Tibial artery (tissue), 4 donors: ENCODE measurements around the gene POLR3GL.

Experiments
- DNase-seq, 2 donors: peaks; one replicate each; pipeline ENCODE4 v3.0.0-alpha.2; 2019
- H3K27ac ChIP-seq, 2 donors: fragments of 200-600 bp; sonication (generic) in 1 of 2; 1 replicate in 1 of 2; 2 replicates in 1 of 2; pipeline ENCODE4 v1.5.1; 2018 to 2019; ENCODE audit warnings: mild to moderate bottlenecking in 1 of 2
- H3K27me3 ChIP-seq, 2 donors: fragments of 200-600 bp; sonication (generic) in 1 of 2; one replicate each; pipeline versions ENCODE4 v1.5.1 to v1.6.0; 2016 to 2019
- H3K36me3 ChIP-seq, 3 donors: fragments of 200-600 bp; sonication (generic) in 2 of 3; one replicate each; pipeline ENCODE4 v1.5.1; 2016 to 2019; ENCODE audit warnings: mild to moderate bottlenecking in 2 of 3
- H3K4me1 ChIP-seq, 4 donors: fragments of 200-600 bp; sonication (generic) in 2 of 4; 1 replicate in 3 of 4; 2 replicates in 1 of 4; pipeline ENCODE4 v1.5.1; 2016 to 2019
- H3K4me3 ChIP-seq, 2 donors: fragments of 200-600 bp; sonication (generic) in 1 of 2; 1 replicate in 1 of 2; 2 replicates in 1 of 2; pipeline ENCODE4 v1.5.1; 2018 to 2019; ENCODE audit warnings: mild to moderate bottlenecking in 2 of 2
- H3K9me3 ChIP-seq, 3 donors: fragments of 200-600 bp; sonication (generic) in 1 of 3; one replicate each; pipeline ENCODE4 v1.5.1; 2016 to 2019
- CTCF ChIP-seq, 2 experiments: fragments of 200-600 bp in 1 of 2; fragments of 450-650 bp in 1 of 2; IDR thresholded peaks; one replicate each; pipeline ENCODE4 v1.5.1; 2017 to 2019; ENCODE audit warnings: antibody characterized with exemption in 2 of 2, mild to moderate bottlenecking in 1 of 2, moderate library complexity in 1 of 2
- intact Hi-C: fragments of 100-400 bp; cut with DNase I; formaldehyde crosslinking; loops from one replicate; pipeline ENCODE4 v1.15.0; 2023; ENCODE audit warnings: low total_unique reads

POLR3GL gene

GRCh38 chr1:145990249-145990855 lies 25.9 kb downstream of the POLR3GL start:
- peak in 1 of 2 donors; percentile 57 for DNase-seq
- Histone ChIP-seq H3K9me3 (no peaks in the 10 kb centered on the region), H3K27ac (peak overlapping the region; percentile 1 to 15), H3K4me1 (peaks cover 0 to 47% (median 32%) of the 10 kb centered on the region in 4 donors), H3K36me3 (peaks cover 30 to 34% (median 31%) of the 10 kb centered on the region in 3 donors), H3K27me3 (no peaks in the 10 kb centered on the region), H3K4me3 (no peak overlapping the region)
- no peak for TF ChIP-seq CTCF (IDR thresholded peaks at IDR 0.05)
- intact Hi-C loops = no loop called here

- Histone ChIP-seq H3K9me3 (no peaks in the 10 kb centered on the region), H3K4me1 (peaks cover 0 to 32% (median 21%) of the 10 kb centered on the region in 4 donors), H3K27me3 (no peaks in the 10 kb centered on the region), H3K4me3 (peak overlapping the region; percentile 68 to 77), H3K27ac (peak overlapping the region; percentile 85 to 90), H3K36me3 (peaks cover 31 to 38% (median 36%) of the 10 kb centered on the region in 3 donors)
- intact Hi-C loops = no loop called here
- no peak for TF ChIP-seq CTCF (IDR thresholded peaks at IDR 0.05)
- DNase-seq = no peak
Observed at GRCh38 chr1:145991735-145992412, 27.4 kb downstream of the POLR3GL start.

GRCh38 chr1:145992502-145992936 lies 28.0 kb downstream of the POLR3GL start:
- intact Hi-C loops = no loop called here
- H3K4me3 ChIP-seq = peak overlapping the region; percentile 68 to 77
- no peaks in the 10 kb centered on the region for H3K27me3 ChIP-seq
- peaks cover 31 to 38% (median 36%) of the 10 kb centered on the region in 3 donors for H3K36me3 ChIP-seq
- H3K27ac ChIP-seq = peak overlapping the region; percentile 85 to 90
- DNase-seq = peak; percentile 20 to 41
- no peak for TF ChIP-seq CTCF (IDR thresholded peaks at IDR 0.05)
- H3K9me3 ChIP-seq = no peaks in the 10 kb centered on the region
- H3K4me1 ChIP-seq = peaks cover 0 to 39% (median 27%) of the 10 kb centered on the region in 4 donors

- intact Hi-C loops = no loop called here
- peak overlapping the region; percentile 68 to 77 for H3K4me3 ChIP-seq
- peaks cover 0 to 44% (median 30%) of the 10 kb centered on the region in 4 donors for H3K4me1 ChIP-seq
- H3K36me3 ChIP-seq = peaks cover 31 to 38% (median 36%) of the 10 kb centered on the region in 3 donors
- TF ChIP-seq CTCF (IDR thresholded peaks at IDR 0.05) = no peak
- DNase-seq = no peak
- no peaks in the 10 kb centered on the region for H3K9me3 ChIP-seq
- H3K27ac ChIP-seq = peak overlapping the region; percentile 85 to 90
- H3K27me3 ChIP-seq = no peaks in the 10 kb centered on the region
Observed at GRCh38 chr1:145992958-145993617, 28.6 kb downstream of the POLR3GL start.

- DNase-seq = peak in 1 of 2 donors; percentile 46
Observed at GRCh38 chr1:145993618-145994390, 29.3 kb downstream of the POLR3GL start.

More at GRCh38 chr1:145993618-145994390, 29.3 kb downstream of the POLR3GL start:
- Histone ChIP-seq H3K4me3 (peak overlapping the region; percentile 68 to 77), H3K36me3 (peaks cover 31 to 38% (median 36%) of the 10 kb centered on the region in 3 donors), H3K4me1 (peaks cover 0 to 52% (median 36%) of the 10 kb centered on the region in 4 donors), H3K27me3 (no peaks in the 10 kb centered on the region), H3K9me3 (no peaks in the 10 kb centered on the region), H3K27ac (peak overlapping the region; percentile 85 to 90)
- intact Hi-C loops = no loop called here
- no peak for TF ChIP-seq CTCF (IDR thresholded peaks at IDR 0.05)
